GM21423 (cell line): ENCODE measurements around the gene KCNJ16.

ENCODE experiments used
- ATAC-seq: cut with Tn5 transposase; IDR thresholded peaks from one replicate; pipeline ENCODE4 v1.9.1; 2021; ENCODE audit warnings: mild to moderate bottlenecking, moderate library complexity; ENCODE audit not compliant: unreplicated experiment

Gene KCNJ16

DNA sequence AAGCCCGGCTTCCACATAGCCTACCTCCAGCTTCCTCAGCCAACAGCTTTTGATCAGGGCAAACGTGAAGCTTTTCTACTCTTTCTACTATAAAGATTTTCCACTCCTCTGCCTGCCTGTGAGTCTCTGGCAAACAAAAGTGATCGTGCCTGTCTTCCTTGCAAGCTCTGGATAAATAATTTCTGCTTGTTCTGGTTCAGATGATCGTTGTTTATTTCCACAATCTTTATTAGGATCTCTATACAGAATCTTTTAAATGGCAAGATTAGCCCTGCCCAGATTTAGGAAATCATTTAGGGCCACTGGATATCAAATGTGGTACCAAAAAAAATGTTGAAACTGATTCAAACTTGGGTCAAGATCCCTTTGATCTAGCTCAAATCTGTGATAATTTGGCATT is 20.4 kb downstream of the KCNJ16 start:
- no peak for ATAC-seq

DNA sequence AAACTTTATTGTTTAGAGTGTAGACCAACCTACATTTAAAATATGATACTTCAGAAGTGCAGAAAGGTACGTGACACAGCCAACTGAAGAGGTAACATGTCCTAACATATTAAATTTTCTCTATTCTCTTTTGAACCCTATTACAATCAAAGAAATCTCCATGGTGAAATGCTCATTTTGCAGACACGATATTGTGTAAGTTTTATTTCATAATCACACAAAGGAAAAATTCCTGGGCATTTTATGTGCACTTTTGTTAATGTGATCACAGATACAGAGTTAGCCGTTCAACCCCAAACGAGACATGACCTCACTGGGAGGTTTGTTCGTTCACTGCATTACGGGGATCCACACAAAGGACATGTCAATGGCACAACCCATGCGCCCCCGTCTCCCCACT is 21.8 kb downstream of the KCNJ16 start:
- ATAC-seq = no peak

DNA sequence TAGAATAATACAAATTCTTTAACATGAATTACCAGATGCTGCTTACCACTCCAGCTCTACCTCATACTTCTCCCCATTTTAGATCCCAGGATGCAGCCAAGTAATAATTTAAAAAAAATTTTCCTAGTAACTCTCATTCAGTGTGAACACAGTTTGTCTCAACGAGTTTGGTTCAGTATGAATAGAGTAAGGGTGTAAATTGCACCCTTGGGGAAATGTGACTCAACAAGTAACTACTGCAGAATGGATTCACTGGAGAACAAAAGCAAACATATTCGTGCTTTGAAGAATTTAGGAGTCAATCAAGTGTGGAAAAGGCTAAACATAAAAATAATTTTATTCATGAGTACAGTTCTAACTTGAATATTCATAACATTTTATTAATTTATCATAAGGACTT is 23.0 kb downstream of the KCNJ16 start:
- ATAC-seq = no peak

DNA sequence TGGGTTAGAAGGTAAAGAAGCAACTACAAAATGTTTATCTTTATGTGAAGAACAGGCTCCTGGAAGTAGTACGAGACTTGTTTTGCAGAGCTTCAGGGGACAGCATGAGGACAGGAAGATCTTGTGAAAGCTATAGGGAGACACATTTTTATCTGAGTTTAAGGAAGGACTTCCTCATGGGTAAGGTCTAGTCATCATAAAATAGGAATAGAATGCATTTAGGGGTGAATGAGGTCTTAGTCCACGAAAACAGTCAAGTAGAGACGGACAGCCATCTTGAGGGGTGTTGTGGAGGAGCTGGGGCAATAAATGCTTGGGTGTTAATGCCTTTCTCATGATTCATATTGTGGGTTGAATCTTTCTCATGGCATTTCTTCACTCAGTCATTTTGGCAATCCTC is 24.3 kb downstream of the KCNJ16 start:
- ATAC-seq = no peak

DNA sequence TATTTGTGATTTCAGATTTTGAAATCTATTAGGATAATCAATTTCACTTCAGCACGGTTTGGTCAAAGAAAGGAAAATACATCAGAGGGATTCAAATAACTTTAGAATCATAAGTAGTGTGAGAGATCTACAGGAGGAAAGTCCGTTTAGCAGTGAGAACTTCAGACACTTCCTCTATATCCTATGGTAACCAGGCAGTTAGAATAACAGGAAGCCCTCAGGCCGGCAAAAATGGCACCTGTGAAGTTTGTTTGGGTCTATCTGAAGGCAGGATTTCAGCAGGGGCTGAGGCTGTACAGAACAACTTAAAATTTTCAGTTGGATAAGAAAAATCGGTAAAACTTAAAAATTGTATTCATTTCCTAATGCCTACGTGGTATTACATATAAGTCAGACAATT is 24.9 kb downstream of the KCNJ16 start:
- ATAC-seq = no peak

DNA sequence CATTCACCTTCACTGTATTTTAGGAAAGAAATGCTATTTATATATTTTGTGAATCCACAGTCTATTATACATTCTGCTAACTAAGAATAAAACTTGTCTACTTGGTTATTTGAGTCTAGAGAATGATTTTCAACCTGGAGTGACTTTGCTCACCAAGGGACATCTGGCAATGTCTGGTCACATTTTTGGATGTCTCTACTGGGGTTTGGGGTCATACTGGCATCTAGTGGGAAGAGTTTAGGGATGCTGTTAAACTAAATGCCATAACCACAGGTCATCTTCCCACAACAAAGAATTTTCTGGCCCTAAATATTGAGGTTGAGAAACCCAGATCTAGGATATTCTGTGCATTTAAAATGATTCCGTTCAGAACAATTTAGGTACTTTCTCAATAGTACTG is 26.0 kb downstream of the KCNJ16 start:
- ATAC-seq = no peak

DNA sequence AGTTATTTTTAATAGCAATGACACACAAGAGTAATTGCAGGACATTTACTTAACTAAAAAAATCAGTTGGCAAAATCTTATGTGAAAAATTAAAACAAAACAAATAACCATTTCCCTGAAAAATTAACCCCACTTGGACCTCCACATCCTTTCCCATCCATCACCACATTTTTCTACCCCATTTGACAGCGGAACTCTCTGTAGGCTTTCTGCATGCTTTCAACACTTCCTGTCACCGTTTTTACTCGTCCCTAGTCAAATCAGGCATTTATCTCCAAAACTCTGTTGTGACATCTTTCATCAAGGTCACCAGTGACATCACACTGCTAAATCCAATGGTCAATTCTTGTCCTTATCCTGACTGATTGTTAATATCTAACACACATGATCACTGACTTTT is 27.5 kb downstream of the KCNJ16 start:
- ATAC-seq = no peak

DNA sequence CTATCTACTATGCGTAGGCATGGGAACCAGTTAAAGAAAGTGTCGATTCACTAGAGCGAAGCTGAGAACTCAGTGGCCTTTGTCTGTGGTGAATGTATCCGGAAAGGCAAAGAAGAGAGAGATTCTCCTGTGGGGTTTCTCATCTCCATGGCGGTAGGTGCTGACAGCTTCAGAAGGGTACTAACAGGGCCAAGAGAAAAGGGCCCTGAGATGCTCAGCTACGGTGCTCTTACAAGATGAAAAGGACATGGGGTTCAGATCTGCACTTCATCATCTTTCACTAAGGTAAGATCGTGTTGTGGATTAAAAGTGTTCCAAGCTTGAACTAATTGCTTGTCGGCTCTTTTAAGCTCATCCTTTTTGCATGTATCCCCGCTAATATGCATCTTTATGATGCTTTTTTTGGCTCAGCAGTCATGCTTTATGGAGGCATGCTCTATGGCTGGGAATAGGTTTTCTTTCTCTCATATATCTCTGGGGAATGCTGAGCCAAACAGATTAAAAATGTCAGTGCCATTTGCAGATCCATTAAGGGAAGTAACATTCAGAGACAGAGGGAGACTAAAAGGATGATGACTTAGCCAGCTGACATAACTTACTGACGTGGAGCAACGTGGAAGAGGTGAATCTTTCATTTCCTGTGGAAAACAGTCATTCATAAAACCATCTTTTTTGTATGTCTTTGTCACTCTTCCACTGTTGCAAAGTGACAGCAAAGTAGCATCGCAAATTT is 29.9 kb downstream of the KCNJ16 start:
- ATAC-seq = no peak

DNA sequence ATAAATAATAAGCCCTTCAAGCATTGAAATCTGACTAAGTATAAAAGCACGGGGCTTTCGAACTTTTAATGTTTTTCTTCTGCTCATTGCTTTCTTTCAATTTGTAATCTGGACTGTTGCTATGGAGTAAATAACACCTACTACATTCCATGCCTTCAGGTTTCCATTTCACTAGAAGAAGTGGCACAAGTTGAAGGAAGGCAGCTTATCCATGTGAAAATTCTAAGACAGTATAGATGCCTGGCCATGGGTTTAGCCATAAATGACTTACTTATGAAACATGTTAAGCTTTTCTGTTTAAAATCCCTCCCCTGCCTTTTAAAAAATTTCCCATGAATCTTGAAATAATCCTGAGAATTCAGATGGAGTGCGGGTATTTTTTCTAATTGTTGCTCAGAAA is 30.6 kb downstream of the KCNJ16 start:
- no peak for ATAC-seq

DNA sequence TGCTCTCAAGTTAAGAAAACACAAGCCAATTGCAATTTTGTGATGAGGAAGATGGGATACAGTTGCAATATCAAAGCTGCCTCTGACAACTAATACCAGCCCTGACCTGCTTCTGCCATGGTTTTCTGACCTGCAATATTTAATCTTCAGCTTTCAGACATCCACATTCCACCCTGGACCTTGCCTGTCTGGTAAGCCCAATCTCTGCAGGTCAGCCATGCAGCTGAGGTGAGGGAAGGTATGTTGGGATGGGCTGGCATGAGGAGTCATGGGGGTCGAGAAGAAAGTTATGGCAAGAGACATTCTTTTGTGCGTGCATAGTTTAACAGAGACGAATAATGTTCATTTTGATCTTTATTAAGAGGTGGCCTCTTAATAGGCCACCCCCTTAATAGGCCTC is 31.5 kb downstream of the KCNJ16 start:
- no peak for ATAC-seq

DNA sequence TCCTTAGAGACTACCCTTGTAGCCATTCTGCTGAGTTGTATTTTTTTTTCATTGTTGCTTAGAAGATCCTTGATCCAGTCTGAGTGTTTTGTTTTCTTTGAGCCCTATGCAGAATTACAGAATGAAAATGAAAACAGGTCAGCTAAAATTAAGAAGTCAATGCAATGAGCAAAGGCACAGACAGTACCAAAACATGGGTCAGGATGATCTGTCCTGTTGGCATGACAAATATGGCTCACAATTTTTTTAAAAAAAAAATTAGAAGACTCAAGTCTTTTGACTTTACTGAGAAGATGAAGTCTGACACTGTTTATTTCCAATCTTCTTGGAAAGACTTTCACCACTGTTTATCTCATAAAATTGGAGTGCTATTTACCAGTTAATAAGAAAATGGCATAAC is 32.4 kb downstream of the KCNJ16 start:
- no peak for ATAC-seq

DNA sequence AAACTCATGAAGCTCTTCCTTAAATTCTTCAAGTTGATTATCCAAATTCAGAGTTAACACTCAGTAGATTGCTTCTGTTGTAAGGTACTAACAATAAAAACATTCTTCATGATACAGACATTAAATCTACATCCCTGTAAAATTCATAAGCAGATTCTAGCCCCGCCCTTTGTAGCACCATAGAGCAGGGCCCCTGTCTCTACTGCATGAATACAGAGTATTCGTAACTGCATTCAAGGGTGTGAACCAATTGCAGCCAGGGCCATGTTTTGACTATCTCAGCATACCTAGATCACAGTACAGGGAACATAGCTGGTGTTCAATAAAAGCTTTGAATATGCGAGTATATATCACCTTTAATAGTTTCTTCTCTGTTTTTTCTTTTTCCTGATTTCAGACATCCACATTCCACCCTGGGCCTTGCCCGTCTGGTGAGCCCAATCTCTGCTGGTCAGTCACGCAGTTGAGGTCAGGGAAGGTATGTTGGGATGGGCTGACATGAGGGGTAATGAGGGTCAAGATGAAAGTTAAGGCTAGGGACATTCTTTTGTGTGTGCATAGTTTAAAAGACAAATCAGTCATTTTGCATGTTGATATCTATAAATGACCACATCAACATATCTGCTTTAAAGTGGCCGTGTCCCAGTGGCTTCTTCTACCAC is 33.0 kb downstream of the KCNJ16 start:
- ATAC-seq = no peak

DNA sequence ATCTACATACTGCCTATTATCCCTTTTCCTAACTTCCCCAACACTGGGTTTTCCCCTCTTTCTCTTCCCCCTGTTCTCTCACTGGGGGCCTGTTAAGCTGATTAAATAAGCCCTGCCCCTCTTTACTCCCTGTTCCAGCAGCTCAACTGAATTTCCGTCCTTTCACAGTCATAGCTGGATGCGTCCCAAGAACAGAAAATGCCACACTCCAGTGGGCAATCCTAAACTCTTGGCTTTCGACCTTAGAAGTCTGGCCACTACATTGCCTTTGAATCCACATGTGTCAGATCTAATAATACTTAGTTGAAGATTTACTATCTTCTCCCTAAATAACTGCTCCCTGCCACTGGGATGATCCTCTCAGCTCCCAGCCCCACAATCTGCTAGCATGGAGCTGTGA is 34.5 kb downstream of the KCNJ16 start:
- ATAC-seq = no peak

DNA sequence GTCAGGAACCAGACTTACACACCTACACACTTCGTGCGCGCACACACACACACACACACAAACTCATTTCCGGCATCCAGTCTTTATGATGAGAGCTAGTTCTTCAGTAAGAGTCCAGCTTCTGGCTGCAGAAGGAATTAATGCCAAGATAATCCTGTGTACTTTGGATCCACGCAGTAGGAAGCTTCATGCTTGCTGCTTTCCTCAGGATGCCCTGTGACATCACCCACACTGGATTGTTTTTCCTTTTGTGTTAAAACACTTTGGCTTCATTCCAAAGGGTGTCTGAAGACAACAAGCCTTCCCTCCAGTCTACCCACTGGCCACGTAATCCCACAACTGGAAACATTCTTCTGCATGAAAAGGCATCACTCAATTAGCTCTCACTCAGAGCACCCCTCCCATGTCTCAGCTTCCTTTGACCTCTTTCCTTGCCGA is 35.4 kb downstream of the KCNJ16 start:
- ATAC-seq = no peak

DNA sequence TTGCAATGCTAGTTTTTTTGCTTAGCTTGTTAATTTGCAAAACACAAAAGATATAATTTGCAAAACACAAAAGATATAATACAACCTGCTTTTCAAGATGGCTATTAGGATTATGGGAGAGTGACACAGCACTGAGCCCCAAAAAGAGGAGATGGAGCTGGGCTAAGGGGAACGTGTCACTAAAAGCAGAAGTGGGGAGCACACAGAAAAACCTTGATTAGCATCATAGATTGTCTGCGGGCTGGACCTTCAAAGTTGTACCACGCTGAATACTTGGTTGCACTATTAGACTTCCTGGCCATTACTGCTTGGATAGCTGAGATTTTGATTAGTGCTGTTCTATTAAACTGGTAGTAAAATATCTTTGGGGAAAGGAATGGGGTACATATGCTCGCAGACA is 36.2 kb downstream of the KCNJ16 start:
- no peak for ATAC-seq

DNA sequence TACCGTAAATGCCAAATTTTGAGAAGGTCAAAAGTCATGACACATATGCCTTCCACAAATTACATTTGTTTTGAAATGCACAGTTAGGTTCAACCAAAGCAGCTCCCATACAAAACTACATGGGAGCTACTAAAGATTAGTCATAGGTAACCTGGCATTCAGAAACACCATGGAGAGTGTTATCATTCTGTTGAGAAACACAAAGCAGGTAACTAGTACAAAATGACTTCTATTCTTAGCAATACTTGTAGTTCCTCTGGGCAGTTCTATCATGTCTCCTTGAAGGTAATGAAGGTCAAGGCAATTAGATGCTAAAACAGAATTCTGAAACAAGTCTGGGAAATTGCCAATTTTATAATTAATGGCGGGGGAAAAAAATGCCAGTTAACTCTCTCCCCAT is 39.4 kb downstream of the KCNJ16 start:
- ATAC-seq = no peak

DNA sequence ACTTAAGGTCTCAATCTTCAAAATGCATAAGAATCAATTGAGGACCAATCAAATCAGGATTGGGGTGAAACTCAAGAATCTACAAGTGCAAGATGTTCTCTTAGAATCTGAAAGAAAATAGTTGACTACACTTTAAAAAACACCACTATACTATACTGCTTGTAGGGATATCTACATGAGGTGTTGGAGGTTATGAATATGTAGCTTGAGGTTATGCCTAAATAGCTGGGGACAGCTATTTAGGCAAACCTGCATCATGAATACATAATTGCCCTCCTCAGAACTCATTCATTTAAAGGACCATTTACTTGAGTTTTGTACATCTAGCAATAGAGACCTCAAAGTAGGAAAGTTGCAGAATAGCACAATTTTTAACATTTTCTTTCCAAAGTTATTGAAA is 40.1 kb downstream of the KCNJ16 start:
- no peak for ATAC-seq

DNA sequence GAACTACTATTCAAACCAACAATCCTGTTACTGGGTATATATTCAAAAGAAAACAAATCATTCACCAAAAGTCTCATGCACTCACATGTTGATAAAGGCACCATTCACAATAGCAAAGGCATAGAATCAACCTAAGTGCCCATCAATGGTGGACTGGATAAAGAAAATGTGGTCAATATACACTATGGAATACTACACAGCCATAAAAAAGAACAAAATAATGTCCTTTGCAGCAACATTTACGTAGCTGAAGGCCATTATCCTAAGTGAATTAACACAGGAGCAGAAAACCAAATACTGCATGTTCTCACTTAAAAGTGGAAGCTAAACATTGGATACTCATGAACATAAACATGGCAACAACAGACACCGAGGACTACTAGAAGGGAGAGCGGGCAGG is 41.9 kb downstream of the KCNJ16 start:
- ATAC-seq = no peak

DNA sequence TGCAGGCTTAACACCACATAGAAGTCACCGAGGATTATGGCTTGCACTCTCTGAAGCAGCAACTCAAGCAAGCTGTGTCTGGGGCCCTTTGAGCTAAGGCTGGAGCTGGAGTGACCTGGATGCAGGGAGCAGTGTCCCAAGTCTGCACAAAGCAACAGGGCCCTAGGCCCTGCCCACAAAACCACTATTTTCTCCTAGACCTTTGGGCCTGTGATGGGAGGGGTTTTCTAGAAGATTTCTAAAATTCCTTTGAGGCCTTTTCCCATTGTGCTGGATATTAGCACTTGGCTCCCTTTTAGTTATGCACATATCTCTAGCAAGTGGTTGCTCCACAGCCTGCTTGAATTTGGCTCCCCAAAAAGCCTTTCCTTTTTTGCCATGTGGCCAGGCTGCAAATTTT is 44.5 kb downstream of the KCNJ16 start:
- no peak for ATAC-seq

DNA sequence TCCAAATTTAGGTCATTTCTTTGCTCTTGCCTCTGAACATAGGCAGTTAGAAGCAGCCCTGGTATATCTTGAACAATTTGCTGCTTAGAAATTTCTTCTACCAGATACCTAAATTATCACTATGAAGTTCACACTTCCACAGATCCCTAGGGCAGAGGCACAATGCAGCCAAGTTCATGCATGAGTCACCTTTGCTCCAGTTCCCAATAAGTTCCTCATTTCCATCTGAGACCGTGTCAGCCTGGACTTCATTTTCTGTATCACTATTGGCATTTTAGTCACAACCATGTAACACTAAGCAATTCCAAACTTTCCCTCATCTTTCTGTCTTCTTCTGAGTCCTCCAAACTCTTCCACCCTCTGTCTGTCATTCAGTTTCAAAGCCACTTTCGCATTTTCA is 45.0 kb downstream of the KCNJ16 start:
- no peak for ATAC-seq

DNA sequence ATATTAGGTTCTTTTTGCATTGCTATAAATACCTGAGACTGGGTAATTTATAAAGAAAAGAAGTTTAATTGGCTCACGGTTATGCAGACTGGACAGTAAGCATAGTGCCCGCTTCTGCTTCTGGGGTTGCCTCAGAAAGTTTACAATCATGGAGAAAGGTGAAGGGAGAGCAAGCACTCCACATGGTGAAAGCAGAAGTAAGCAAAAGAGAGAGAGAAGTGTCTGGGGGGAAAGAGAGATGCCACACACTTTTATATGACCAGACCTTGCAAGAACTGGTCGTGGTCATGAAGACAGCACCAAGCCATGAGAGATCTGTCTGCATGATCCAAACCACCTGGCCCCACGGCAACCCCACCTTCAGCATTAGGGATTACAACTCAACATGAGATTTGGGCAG is 45.4 kb downstream of the KCNJ16 start:
- ATAC-seq = no peak

DNA sequence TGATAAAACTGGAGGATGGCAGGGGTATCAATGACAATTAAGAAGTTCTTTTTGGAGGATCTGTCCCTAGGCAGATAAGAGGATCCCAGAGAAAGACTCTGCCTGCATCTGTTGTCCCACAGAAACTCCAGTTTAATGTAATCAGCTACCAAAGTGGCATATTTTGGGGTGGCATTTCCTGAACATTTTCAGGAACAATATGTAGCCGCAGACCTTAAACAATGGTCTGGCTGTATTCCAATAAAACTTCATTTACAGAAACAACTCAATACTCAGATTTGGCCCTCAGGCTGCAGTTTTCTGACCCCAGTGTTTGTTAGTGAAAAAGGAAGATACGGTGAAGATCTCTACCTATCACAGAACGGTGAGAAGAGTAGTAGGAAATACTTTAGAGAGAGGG is 46.1 kb downstream of the KCNJ16 start:
- no peak for ATAC-seq

DNA sequence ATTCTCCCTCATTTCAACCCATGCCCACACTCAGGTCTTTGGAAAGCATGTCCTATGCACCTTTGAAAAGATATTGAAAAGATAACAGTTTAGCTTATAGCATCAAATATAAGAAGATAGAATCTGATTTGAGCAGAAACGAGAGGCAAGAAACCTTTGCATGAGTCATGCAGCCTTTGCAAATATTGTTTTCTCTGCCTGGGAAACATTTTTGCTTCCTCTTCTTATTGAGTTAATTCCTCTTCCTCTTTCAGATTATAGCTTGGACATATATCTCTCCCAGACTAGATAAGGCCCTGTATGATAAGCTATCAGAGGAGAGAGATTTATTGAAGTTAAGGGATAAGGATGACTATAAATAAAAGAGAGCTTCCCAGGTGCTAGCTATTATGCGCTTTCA is 48.2 kb downstream of the KCNJ16 start:
- ATAC-seq = no peak
